Left forelimb (tissue), 1 donor: ENCODE data around the gene VPS52.

Source experiments
- DNase-seq: peaks from one replicate; pipeline ENCODE4 v3.0.0-alpha.2; 2018; ENCODE audit warnings: low spot score

Gene VPS52

DNA sequence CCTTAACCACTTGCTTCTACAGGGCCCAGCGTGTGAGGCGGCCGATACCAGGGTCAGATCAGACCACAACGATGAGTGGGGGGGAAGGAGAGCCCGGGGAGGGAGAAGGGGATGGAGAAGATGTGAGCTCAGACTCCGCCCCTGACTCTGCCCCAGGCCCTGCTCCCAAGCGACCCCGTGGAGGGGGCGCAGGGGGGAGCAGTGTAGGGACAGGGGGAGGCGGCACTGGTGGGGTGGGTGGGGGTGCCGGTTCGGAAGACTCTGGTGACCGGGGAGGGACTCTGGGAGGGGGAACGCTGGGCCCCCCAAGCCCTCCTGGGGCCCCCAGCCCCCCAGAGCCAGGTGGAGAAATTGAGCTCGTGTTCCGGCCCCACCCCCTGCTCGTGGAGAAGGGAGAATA is 60.5 kb downstream of the VPS52 start:
- DNase-seq = no peak

DNA sequence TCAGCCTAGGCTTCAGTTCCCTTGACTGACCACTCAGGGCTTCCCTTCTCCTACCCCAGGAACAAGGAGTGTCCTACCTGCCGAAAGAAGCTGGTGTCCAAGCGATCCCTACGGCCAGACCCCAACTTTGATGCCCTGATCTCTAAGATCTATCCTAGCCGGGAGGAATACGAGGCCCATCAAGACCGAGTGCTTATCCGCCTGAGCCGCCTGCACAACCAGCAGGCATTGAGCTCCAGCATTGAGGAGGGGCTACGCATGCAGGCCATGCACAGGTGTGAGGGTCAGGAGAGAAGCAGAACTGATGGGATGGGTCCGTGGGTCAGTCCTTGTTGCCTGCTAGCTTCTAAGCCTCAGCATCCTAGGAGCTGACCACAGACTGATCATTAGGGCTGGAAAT is 61.8 kb downstream of the VPS52 start:
- DNase-seq = no peak

DNA sequence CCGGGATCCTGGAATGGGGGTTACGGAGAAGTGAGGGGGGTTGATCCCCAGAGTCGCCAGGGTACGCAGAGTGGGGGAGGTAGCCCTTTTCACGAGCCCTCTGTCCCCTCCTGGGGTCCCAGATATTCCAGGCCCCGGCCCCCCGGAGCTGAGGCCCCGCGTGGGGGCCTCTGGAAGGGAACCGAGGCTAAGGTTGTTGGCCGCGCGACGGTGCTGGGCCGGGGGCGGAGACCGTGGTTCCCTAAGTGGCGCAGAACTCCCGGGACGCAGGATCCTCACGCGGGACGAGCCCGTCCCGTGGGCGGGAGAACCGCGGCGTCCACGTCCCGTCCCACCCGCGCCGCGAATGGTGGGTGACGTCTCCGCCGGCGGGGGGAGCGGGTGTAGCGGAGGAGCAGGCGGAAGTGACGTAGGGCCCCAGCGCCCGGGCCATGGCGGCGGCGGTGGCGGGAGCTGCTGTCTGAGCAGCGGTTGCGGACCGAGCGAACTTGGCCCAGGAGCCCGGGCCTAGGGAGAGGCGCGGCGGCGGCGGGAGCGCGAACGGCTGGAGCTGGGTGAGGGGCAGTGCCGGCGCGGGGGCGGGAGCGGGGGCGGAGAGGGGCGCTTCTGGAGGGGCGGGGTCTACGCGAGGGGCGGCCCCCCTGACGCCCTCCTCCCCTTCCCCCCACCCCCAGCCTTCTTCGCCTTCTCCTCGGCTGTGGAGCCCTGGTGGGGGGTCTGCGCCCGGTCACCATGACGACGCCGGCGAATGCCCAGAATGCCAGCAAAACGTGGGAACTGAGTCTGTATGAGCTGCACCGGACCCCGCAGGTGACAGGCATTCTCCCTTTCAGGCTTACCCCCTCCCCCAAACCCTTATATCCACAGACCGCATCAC is 63.3 kb downstream of the VPS52 start, which contains the start of gene RING1:
Gene RING1, plus strand, starts transcription at position 410 of the 877 bp plus-strand sequence. Its CDS starts 323 bp downstream, at position 733.
- peak; percentile 93 for DNase-seq

DNA sequence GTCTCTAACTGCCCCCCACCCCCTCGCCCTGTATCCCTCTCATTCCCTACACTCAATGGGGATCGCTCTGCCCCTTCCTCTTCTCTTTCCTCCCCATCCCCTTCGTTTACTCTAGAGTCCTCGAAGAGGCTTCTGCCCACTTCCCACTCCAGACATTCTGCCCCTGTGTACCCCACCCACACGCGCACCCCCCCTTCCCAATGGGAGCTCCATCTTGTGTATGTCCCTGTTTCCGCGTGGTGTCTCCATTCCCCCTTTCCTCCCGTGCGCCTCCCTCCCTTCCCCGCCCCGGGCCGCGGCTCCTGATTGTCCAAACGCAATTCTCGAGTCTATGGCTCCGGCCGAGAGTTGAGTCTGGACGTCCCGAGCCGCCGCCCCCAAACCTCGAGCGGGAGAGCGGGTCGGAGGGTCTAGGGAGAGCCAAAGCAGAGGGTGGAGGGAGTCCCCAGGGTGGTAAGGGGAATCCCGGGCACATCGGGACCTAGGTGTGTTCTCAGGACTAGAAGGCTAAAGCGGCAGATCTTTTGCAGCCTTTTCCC is 64.1 kb downstream of the VPS52 start:
- DNase-seq = peak; percentile 80

DNA sequence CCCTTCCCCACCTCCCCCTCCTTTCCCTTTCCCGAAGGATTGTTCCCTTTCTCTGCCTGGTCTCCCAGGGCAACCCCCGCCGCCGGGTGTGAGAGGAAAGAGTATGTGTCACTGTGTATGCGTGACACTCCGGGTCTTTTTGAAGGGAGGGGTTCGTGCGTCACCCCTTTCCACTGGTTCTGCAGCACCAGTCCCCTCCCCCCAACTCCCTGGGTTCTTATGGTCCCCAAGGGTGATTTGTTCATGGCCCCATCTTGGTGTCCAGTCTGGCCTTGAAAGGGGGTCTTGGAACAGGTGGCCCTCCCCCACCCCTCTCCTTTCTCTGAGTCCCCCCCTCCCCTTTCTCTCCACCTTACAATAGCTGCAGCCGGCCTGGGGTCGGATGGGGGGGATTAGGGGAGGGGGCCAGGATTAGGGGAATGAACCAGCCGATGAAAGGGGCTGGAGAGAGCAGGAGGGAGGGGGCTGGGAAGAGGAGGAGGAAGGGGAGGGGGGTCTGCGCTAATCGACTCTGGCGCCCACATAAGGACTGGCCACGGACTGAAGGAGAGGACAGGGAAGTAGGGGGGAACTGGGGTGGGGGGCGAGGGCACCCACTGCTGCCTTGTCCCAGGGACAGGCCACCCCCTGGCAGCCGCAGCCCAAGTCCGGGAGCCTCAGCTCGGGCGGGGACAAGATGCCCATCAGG is 64.7 kb downstream of the VPS52 start:
- no peak for DNase-seq

DNA sequence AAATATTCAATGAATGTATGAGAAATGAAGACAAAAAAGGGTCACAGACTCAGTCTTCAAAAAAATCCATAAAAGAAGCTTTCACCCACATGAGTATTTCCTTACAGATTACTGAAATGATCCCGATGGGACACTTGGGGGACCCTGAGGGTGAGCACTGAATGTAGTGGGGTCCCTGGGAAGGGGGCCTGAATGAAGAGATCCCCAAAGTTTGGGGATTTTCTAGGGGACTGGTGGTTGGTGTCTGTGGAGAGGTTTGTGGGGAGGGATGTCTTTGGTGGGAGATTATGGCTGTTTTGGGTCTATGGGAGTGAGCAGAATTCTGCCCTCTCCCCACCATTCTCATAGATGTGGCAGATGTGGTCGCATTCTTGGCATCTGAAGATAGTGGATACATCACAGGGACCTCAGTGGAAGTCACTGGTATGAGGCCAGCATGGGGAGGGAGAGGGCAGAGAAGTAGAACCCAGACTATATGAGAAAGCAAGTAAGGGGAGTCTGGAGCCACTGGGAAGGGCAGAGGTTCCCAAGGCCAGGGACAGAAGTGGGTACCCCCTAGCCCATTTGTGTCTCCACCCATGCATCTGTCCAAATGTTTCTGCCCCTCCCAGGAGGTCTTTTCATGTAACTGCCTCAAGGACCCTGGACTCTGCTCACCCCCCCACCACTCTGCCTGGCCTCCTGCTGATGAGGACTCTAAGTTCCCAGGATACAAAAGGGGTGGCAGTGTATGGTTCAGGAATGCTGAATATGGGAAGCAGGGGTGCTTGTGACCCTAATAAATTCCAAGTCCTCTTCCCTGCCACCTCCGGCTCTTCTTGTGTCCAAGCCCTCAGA is 65.4 kb downstream of the VPS52 start:
- no peak for DNase-seq

DNA sequence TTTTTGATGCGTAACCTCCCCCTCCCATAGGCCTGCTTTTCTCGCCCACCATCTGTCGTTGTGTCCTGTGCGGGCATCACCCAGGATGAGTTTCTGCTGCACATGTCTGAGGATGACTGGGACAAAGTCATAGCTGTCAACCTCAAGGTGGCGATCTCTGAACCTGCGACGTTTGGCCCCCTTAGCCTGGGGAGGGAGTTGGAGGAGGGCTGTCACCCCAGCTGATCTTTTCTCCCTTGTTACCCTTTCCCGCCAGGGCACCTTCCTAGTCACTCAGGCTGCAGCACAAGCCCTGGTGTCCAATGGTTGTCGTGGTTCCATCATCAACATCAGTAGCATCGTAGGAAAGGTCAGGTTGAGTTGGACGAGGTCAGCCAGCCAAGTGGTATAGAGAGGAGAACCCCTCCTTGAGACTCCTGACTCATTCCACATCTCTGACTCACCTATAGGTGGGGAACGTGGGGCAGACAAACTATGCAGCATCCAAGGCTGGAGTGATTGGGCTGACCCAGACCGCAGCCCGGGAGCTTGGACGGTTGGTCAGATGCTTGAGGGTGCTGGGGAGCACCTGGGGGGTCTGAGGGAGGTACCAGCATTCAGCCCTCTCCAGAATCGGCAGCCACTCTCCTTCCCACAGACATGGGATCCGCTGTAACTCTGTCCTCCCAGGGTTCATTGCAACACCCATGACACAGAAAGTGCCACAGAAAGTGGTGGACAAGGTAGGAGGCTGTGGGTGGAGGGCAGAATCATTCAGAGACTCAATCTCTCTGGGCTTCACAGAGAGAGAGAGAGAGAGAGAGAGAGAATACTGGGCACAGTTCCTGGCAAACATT is 66.3 kb downstream of the VPS52 start:
- no peak for DNase-seq

DNA sequence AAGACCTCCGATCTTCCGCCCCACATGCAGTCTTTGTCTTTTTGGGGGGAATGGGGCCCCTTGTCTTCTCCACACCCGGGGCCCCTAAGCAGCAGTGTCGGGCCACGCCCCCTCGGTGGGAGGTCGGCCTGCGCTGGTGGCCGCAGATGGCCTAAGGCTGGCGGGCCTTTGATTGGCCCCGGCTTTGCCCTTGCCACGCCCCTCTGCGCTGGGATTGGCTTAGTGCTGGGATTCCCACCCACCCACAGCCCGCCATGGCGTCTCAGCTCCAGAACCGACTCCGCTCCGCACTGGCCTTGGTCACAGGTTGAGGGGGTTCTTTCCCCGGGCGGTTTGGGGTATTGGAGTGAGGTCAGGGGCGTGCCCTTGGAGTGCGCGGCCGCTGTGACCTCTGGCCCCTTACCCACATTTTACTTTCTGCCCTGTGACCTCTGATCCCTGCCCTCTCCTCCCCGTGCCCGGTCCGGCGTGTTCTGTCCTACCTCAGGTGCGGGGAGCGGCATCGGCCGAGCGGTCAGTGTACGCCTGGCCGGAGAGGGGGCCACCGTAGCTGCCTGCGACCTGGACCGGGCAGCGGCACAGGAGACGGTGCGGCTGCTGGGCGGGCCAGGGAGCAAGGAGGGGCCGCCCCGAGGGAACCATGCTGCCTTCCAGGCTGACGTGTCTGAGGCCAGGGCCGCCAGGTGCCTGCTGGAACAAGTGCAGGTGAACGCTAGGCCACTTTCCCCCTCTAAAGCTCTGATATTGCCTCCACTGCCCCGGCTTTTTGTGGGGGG is 67.1 kb downstream of the VPS52 start, which contains the start of gene HSD17B8:
Gene HSD17B8, plus strand, starts transcription at position 241 of the 776 bp plus-strand sequence. Its CDS starts 14 bp downstream, at position 255.
- DNase-seq = peak; percentile 92

DNA sequence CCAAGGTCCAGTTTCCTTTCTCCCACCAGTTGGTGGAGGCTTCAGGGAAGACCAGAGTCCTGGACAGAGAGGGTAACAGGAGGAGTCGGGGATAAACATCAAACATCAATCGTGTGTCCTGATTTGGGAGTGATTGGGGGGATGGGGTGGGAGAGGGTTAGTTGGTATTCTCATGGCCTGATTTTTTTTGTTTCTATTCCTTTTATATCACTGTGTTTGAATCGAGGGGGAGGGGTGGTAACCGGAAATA is 67.6 kb downstream of the VPS52 start:
- no peak for DNase-seq

DNA sequence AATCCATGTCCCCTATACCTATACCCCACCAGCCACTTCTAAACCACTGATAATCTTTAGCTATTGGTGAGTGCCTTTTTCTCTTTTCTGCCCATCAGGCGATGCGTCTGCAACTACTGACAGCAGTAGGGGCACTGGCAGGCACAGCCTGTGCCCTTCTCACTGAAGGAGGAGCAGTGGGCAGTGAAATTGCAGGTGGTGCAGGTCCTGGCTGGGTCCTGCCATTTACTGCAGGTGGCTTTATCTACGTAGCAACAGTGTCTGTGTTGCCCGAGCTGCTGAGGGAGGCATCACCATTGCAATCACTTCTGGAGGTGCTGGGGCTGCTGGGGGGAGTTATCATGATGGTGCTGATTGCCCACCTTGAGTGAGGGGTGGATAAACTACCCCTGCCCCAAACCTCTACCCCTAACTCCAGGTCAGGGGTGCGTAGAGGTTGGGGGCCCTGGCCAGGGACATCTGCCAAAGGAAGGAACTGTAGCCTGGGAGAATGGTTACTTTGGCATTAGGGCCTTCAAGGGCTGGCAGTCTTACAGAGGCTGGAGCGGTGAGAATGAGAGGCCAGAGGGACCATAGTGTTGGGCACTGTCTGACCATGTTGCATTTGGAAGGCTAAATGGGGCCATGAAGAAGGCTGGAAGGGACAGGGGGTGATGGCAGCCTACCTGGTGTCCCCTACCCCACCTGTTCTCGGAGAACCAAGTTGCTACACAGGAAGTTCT is 68.1 kb downstream of the VPS52 start:
- DNase-seq = peak; percentile 55

DNA sequence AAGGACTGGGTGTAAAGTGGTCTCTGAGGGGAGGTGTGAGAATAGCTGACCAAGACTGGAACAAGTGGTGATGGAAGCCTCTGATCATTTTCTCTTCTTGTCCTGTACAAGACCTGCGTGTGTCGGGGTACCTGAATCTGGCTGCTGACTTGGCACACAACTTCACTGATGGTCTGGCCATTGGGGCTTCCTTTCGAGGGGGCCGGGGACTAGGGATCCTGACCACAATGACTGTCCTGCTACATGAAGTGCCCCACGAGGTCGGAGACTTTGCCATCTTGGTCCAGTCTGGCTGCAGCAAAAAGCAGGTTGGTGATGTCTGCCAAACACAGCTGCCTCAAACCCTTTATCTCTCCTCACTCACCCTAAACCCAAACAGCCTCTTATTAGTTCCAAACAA is 68.9 kb downstream of the VPS52 start:
- DNase-seq = peak; percentile 45

DNA sequence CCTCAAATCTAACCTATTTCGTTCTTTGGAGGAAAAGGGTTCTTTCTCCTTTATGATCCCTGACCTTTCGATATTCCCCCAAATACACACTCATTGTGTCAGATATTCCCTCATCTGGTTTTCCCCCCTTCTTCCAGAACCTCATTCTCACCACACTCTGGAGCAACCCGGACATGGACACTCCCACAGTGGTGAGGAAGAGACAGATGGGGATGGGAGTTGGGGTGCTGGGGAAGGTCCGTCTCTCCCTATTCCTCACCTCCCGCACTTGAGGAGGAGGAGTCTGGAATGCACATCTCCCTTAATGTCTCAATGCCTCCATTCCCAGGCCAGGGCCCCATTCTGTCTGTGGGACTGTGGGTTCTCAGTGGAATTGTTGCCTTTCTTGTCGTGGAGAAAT is 69.7 kb downstream of the VPS52 start:
- peak; percentile 31 for DNase-seq

DNA sequence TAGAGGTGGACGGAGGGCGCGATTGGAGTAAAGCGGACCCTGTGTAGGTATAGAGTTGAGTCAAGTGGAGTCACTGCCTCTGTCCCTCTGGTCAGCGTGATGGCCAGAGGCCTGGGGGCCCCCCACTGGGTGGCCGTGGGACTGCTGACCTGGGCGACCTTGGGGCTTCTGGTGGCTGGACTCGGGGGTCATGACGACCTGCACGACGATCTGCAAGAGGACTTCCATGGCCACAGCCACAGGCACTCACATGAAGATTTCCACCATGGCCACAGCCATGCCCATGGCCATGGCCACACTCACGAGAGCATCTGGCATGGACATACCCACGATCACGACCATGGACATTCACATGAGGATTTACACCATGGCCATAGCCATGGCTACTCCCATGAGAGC is 70.5 kb downstream of the VPS52 start:
- no peak for DNase-seq
